ENCODE measurements around the gene CAPN7.

DNA sequence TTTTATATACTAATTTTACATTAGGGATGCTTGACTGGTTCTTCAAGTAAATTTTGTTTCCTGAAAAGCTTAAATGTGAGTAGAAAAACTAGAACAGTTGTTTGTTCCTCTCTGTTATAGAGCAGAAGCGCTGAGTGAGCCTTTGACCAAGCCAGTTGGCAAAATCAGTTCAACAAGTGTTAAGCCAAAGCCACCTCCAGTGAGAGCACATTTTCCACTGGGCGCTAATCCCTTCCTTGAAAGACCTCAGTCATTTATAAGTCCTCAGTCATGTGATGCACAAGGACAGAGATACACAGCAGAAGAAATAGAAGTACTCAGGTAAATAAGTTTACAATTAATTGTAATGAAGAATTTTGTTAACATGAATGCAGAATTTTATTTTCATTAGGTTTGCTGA is 14.6 kb downstream of the CAPN7 start:
- TF ChIP-seq, protein P1, sequence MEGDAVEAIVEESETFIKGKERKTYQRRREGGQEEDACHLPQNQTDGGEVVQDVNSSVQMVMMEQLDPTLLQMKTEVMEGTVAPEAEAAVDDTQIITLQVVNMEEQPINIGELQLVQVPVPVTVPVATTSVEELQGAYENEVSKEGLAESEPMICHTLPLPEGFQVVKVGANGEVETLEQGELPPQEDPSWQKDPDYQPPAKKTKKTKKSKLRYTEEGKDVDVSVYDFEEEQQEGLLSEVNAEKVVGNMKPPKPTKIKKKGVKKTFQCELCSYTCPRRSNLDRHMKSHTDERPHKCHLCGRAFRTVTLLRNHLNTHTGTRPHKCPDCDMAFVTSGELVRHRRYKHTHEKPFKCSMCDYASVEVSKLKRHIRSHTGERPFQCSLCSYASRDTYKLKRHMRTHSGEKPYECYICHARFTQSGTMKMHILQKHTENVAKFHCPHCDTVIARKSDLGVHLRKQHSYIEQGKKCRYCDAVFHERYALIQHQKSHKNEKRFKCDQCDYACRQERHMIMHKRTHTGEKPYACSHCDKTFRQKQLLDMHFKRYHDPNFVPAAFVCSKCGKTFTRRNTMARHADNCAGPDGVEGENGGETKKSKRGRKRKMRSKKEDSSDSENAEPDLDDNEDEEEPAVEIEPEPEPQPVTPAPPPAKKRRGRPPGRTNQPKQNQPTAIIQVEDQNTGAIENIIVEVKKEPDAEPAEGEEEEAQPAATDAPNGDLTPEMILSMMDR (IDR thresholded peaks at IDR 0.05): no peak
- TF ChIP-seq POLR2A (IDR thresholded peaks at IDR 0.05): no peak
